HepG2 (cell line): ENCODE measurements around the gene WDR47. TPM values are rescaled to one million over a fixed set of nuclear protein-coding genes. Genes with fewer than 3 reads are reported as not detected.
A peak's percentile ranks its signal among the peaks of the same experiment; 100 is the strongest.

Experiments
- BHLHE40 ChIP-seq: IDR thresholded peaks from 2 replicates; pipeline ENCODE4 v1.6.1; 2011; ENCODE audit warnings: low read length, improper control_type of control experiment
- HNF4A ChIP-seq: sonication (generic); formaldehyde crosslinking; IDR thresholded peaks from 2 replicates; pipeline ENCODE4 v1.4.0; 2020; ENCODE audit warnings: missing genetic modification reagents
- RFX3 ChIP-seq: IDR thresholded peaks from 2 replicates; pipeline ENCODE4 v1.6.1; 2016; ENCODE audit warnings: missing biosample characterization, missing genetic modification reagents
- TCF7 ChIP-seq: sonication (generic); IDR thresholded peaks from 2 replicates; pipeline ENCODE4 v1.6.1; 2016; ENCODE audit warnings: antibody characterized with exemption, low read depth
- ZNF644 ChIP-seq: IDR thresholded peaks from 2 replicates; pipeline ENCODE4 v1.6.1; 2016; ENCODE audit warnings: low read depth
- ZNF737 ChIP-seq: sonication (generic); formaldehyde crosslinking; IDR thresholded peaks from 2 replicates; pipeline ENCODE4 v1.5.0; 2020; ENCODE audit warnings: missing genetic modification reagents, mild to moderate bottlenecking, borderline replicate concordance
- ZNF788 ChIP-seq: sonication (generic); formaldehyde crosslinking; IDR thresholded peaks from 2 replicates; pipeline ENCODE4 v1.5.0; 2020; ENCODE audit warnings: mild to moderate bottlenecking, missing genetic modification reagents, borderline replicate concordance
- ZNF879 ChIP-seq: sonication (generic); formaldehyde crosslinking; IDR thresholded peaks from 2 replicates; pipeline ENCODE4 v1.8.1; 2023; ENCODE audit warnings: missing genetic modification reagents
- polyA plus RNA-seq, 8 experiments: library from polyadenylated mRNA; depleted of rRNA in 3 of 8; stranded (reverse) in 7 of 8; unstranded in 1 of 8; fragments of >200 nt; fragmentation: Illumina TruSeq in 4 of 8; extraction: Trizol in 4 of 8; gene quantifications; 2 replicates each; pipeline versions ENCODE4 v1.2.1 to v1.2.3, GENCODE V29; 2011 to 2016; ENCODE audit warnings: low read depth in 4 of 8, missing spikeins in 1 of 8, mixed read lengths in 1 of 8; ENCODE audit not compliant: insufficient read depth in 1 of 8
- total RNA-seq, 5 experiments: library from RNA; depleted of rRNA; stranded (reverse); fragments of >200 nt; fragmentation: Illumina TruSeq; extraction: Trizol; gene quantifications; 2 replicates each; pipeline ENCODE4 v1.2.3, GENCODE V29; 2016; ENCODE audit warnings: low read depth in 1 of 5
- TF ChIP-seq, protein P1 (sequence below): sonication (generic); formaldehyde crosslinking; IDR thresholded peaks from 2 replicates; pipeline ENCODE4 v1.5.1; 2020; ENCODE audit warnings: mild to moderate bottlenecking, missing genetic modification reagents, borderline replicate concordance
- TF ChIP-seq, protein P2 (sequence below): sonication (generic); formaldehyde crosslinking; IDR thresholded peaks from 2 replicates; pipeline ENCODE4 v1.9.0; 2021; ENCODE audit warnings: missing genetic modification reagents, borderline replicate concordance
- TF ChIP-seq, protein P3 (sequence below): IDR thresholded peaks from 2 replicates; pipeline ENCODE4 v1.6.1; 2016; ENCODE audit warnings: mild to moderate bottlenecking
- TF ChIP-seq, protein P4 (sequence below): sonication (generic); formaldehyde crosslinking; conservative IDR thresholded peaks from 2 replicates; pipeline ENCODE4 v1.8.1; 2023; ENCODE audit warnings: missing genetic modification reagents
- TF ChIP-seq, protein P5 (sequence below), 2 experiments: sonication (generic) in 1 of 2; formaldehyde crosslinking in 1 of 2; IDR thresholded peaks; 2 replicates each; pipeline versions ENCODE4 v1.5.1 to v1.6.1; 2011 to 2020; ENCODE audit warnings: borderline replicate concordance in 1 of 2, low read depth in 1 of 2, low read length in 1 of 2, mild to moderate bottlenecking in 1 of 2, missing genetic modification reagents in 1 of 2, moderate library complexity in 1 of 2

The WDR47 gene
- total and polyA plus RNA-seq, 2 of the 13 experiments (the other 11 are each of a cell fraction or from before 2014, with no cell fraction given) = 4.3 to 5.9 TPM

DNA sequence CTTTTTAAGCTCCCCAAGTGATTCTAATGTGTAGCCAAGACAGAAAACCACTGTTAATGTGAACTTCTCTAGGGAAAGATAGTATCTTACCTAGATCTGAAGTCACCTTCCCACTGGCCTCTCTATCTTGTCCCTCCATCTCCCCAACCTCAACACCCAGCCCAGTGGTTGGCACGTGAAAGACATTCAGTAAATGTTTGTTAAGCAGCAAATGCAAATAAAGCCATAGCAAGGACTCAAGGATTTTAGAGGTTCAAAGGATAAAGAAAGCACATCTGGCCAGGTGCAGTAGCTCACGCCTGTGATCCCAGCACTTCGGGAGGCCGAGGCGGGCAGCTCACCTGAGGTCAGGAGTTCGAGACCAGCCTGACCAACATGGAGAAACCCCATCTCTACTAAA lies 88.5 kb downstream of the WDR47 start (continued):
- TF ChIP-seq, protein P1, sequence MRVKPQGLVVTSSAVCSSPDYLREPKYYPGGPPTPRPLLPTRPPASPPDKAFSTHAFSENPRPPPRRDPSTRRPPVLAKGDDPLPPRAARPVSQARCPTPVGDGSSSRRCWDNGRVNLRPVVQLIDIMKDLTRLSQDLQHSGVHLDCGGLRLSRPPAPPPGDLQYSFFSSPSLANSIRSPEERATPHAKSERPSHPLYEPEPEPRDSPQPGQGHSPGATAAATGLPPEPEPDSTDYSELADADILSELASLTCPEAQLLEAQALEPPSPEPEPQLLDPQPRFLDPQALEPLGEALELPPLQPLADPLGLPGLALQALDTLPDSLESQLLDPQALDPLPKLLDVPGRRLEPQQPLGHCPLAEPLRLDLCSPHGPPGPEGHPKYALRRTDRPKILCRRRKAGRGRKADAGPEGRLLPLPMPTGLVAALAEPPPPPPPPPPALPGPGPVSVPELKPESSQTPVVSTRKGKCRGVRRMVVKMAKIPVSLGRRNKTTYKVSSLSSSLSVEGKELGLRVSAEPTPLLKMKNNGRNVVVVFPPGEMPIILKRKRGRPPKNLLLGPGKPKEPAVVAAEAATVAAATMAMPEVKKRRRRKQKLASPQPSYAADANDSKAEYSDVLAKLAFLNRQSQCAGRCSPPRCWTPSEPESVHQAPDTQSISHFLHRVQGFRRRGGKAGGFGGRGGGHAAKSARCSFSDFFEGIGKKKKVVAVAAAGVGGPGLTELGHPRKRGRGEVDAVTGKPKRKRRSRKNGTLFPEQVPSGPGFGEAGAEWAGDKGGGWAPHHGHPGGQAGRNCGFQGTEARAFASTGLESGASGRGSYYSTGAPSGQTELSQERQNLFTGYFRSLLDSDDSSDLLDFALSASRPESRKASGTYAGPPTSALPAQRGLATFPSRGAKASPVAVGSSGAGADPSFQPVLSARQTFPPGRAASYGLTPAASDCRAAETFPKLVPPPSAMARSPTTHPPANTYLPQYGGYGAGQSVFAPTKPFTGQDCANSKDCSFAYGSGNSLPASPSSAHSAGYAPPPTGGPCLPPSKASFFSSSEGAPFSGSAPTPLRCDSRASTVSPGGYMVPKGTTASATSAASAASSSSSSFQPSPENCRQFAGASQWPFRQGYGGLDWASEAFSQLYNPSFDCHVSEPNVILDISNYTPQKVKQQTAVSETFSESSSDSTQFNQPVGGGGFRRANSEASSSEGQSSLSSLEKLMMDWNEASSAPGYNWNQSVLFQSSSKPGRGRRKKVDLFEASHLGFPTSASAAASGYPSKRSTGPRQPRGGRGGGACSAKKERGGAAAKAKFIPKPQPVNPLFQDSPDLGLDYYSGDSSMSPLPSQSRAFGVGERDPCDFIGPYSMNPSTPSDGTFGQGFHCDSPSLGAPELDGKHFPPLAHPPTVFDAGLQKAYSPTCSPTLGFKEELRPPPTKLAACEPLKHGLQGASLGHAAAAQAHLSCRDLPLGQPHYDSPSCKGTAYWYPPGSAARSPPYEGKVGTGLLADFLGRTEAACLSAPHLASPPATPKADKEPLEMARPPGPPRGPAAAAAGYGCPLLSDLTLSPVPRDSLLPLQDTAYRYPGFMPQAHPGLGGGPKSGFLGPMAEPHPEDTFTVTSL (CRISPR knock-in tag) = no peak
- TF ChIP-seq TCF7 (0 out of 2 replicates have a peak, but pooled peaks have one; percentile 24), ZNF737 (CRISPR knock-in tag) (no peak), ZNF788 (CRISPR knock-in tag) (no peak), ZNF644 (CRISPR knock-in tag) (peak; percentile 67), ZNF879 (no peak), RFX3 (CRISPR knock-in tag) (no peak), HNF4A (CRISPR knock-in tag) (peak; percentile 48), BHLHE40 (peak; percentile 76)
- TF ChIP-seq, protein P2, sequence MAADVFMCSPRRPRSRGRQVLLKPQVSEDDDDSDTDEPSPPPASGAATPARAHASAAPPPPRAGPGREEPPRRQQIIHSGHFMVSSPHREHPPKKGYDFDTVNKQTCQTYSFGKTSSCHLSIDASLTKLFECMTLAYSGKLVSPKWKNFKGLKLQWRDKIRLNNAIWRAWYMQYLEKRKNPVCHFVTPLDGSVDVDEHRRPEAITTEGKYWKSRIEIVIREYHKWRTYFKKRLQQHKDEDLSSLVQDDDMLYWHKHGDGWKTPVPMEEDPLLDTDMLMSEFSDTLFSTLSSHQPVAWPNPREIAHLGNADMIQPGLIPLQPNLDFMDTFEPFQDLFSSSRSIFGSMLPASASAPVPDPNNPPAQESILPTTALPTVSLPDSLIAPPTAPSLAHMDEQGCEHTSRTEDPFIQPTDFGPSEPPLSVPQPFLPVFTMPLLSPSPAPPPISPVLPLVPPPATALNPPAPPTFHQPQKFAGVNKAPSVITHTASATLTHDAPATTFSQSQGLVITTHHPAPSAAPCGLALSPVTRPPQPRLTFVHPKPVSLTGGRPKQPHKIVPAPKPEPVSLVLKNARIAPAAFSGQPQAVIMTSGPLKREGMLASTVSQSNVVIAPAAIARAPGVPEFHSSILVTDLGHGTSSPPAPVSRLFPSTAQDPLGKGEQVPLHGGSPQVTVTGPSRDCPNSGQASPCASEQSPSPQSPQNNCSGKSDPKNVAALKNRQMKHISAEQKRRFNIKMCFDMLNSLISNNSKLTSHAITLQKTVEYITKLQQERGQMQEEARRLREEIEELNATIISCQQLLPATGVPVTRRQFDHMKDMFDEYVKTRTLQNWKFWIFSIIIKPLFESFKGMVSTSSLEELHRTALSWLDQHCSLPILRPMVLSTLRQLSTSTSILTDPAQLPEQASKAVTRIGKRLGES = peak; percentile 77; the same call in 1 of the 2 replicates
- TF ChIP-seq, protein P3, sequence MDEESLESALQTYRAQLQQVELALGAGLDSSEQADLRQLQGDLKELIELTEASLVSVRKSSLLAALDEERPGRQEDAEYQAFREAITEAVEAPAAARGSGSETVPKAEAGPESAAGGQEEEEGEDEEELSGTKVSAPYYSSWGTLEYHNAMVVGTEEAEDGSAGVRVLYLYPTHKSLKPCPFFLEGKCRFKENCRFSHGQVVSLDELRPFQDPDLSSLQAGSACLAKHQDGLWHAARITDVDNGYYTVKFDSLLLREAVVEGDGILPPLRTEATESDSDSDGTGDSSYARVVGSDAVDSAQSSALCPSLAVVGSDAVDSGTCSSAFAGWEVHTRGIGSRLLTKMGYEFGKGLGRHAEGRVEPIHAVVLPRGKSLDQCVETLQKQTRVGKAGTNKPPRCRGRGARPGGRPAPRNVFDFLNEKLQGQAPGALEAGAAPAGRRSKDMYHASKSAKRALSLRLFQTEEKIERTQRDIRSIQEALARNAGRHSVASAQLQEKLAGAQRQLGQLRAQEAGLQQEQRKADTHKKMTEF (CRISPR knock-in tag) = no peak
- TF ChIP-seq, protein P4, sequence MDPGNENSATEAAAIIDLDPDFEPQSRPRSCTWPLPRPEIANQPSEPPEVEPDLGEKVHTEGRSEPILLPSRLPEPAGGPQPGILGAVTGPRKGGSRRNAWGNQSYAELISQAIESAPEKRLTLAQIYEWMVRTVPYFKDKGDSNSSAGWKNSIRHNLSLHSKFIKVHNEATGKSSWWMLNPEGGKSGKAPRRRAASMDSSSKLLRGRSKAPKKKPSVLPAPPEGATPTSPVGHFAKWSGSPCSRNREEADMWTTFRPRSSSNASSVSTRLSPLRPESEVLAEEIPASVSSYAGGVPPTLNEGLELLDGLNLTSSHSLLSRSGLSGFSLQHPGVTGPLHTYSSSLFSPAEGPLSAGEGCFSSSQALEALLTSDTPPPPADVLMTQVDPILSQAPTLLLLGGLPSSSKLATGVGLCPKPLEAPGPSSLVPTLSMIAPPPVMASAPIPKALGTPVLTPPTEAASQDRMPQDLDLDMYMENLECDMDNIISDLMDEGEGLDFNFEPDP (CRISPR knock-in tag) = no peak
- TF ChIP-seq, protein P5, sequence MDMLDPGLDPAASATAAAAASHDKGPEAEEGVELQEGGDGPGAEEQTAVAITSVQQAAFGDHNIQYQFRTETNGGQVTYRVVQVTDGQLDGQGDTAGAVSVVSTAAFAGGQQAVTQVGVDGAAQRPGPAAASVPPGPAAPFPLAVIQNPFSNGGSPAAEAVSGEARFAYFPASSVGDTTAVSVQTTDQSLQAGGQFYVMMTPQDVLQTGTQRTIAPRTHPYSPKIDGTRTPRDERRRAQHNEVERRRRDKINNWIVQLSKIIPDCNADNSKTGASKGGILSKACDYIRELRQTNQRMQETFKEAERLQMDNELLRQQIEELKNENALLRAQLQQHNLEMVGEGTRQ (IDR thresholded peaks at IDR 0.05; ENCODE audit: low read depth, low read length) = no peak
- TF ChIP-seq, protein P5 (CRISPR knock-in tag; IDR thresholded peaks at IDR 0.05; ENCODE audit: borderline replicate concordance) = no peak
